Subcutaneous adipose tissue (tissue), 4 donors: ENCODE results near the gene LRMDA. TPM values are rescaled to one million over a fixed set of nuclear protein-coding genes. Genes with fewer than 3 reads are reported as not detected.

Source experiments
- total RNA-seq, 4 donors: library from RNA; depleted of rRNA; stranded (reverse); fragments of >200 nt; gene quantifications; one replicate each; pipeline ENCODE4 v1.1.0, GENCODE V29; 2016
- TF ChIP-seq, protein P1 (sequence below): fragments of 450-650 bp; IDR thresholded peaks from one replicate; pipeline ENCODE4 v1.5.1; 2016; ENCODE audit warnings: low read depth, mild to moderate bottlenecking, control low read depth, antibody characterized with exemption, moderate library complexity

Gene LRMDA
- total RNA-seq, 4 donors from 2014 or later, result 17.4 to 92.1 (median 22.8) TPM

DNA sequence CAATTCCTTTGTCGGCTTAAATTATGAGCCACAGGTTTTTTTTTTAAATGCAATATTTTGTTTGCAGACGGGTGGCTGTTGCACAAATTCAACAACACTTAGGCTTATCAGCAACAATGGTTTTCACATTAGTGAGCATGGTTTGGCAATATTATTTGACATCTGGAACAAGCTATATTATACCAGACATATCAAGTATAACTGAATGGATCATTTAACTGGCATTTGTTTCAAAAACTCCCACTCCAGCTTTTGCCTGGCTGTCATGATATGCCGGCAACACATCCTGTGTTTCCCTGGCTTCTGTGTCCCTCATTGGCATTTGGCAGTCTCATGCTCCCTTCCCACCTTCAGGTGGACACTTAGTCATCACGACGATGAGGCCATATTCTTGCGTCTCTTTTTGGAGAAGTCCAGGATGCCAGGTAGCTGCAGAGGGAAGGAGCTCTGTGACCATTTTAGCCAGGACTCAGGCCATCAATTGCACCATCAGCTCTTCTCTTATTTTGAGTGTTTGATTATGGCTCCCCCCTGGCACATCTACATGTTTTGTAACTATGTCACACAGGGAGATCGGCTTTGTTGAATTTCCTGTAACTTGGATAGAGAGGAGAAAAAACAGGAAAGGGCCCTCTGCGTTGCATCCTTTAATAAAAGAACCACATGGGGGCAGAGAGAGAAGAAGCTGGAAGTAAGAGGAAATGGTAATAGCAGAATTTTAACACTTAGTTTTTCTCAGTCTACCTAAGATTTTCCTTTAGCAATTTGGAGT lies 413.9 kb downstream of the LRMDA start:
- TF ChIP-seq, protein P1, sequence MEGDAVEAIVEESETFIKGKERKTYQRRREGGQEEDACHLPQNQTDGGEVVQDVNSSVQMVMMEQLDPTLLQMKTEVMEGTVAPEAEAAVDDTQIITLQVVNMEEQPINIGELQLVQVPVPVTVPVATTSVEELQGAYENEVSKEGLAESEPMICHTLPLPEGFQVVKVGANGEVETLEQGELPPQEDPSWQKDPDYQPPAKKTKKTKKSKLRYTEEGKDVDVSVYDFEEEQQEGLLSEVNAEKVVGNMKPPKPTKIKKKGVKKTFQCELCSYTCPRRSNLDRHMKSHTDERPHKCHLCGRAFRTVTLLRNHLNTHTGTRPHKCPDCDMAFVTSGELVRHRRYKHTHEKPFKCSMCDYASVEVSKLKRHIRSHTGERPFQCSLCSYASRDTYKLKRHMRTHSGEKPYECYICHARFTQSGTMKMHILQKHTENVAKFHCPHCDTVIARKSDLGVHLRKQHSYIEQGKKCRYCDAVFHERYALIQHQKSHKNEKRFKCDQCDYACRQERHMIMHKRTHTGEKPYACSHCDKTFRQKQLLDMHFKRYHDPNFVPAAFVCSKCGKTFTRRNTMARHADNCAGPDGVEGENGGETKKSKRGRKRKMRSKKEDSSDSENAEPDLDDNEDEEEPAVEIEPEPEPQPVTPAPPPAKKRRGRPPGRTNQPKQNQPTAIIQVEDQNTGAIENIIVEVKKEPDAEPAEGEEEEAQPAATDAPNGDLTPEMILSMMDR, result no peak

DNA sequence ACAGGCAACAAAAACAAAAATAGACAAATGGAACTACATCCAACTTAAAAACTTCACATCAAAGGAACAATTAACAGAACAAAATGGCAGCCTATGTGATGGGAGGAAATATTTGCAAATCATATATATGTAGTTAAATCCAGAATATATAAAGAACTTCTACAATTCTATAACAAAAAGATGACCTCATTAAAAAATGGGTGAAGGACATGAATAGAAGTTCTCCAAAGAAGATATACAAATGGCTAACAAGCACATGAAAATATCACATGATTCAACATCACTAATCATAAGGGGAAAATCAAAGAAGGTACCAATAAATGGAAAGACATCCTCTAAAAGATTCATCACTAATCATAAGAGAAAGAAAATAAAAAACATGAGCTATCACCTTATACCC lies 416.1 kb downstream of the LRMDA start:
- TF ChIP-seq, protein P1, result no peak

DNA sequence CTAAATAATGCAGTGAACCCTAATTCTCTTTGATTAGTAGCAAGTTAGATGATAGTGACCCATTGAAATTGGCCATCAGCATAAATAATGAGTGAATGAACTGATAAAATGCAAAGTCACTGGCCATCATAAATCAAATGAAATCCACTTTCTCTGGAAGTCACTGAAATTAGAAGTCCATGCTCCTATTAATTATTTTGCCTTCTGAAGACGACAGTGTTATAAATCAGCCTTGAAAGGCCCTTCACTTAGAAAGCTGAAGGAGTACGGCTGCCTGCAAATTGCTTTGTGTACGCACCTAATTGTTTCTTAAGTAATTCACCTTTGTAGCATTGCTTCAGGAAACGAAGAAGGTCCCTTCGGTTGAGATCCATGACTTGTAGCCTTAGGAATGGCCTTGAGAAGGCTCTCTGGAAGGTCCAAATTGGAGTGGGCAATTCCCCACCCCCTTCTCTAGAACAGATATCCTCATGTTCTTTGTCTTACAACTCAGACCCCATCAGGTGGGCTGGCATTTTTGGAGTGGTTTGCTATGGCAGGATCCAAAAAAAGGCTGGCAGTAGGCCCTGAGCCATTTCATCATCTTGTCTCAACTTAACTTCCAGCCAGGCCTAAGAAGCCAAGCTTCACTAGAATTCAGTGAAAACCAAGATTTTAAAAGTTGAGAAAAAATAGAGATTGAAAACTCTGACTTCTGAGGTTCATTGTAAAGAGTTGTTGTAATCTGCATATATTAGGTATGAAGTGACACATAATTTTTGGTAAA lies 420.3 kb downstream of the LRMDA start:
- TF ChIP-seq, protein P1, result no peak

DNA sequence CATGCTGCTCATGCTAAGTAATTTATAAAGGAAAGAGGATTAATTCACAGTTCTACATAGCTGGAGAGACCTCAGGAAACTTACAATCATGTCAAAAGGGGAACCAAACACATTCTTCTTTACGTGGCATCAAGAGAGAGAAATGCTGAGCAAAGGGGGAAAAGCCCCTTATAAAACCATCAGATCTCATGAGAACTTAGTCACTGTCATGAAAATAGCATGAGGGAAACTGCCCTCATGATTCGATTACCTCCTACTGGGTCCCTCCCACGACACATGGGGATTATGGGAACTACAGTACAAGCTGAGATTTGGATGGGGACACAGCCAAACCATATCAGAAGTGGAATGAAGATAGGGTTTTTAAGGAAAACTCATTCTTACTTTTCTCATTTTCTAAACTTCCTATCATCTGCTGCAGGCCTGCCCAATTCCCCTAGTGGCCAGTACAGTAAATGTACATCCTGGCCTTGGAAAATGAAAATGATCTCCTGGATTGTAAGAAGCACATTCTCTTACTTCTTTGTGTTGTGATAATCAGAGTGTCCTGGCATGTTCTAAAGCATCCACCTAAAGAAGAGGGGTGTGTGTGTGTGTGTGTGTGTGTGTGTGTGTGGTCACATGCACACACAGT lies 421.5 kb downstream of the LRMDA start:
- TF ChIP-seq, protein P1, result no peak

DNA sequence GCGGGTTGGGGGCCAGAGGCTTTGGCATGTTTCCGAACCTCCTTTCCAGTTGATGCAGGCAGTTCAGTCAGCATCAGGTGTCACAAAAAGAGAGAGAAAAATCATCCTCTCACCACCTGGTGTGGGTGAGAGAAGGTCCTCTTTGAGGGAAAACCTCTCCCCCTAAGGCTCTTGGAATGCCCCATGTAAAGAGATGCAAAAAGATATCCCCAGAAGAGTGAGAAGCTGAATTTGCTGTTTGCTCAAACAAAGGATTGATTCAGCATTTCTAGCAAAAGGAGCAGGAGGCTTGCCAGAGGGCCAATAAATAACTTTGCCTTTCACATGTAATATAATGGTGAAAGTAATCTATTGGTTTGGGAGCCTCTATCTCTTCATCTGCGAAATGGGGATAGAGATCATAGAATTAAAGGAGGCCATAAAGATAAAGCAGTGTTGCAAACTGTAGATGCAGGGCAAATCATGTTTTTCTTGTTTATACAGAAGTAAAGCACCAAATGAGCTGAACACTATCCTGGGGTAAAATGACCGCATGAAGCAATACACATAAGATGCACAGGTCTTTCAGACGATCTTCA lies 425.9 kb downstream of the LRMDA start:
- TF ChIP-seq, protein P1, result no peak

DNA sequence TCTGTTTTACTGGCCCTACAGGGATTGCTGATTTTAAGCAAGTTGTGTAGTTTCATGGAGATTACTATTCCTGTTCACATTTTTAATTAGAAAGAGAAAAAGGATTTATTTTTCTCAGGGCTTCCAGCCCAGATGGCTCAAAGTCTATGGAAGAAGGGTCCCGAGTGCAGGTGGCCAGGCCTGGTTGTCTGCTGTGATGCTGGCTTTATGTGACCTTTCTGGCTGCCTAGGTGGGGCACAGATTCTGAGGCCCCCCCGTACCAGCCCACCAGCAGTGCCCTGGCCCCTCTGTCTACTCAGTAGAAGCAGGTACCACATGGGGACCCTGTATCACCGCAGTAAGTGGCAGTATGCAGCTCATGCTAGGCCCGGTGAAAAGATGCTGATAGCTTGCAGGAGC lies 426.5 kb downstream of the LRMDA start:
- TF ChIP-seq, protein P1, result no peak

DNA sequence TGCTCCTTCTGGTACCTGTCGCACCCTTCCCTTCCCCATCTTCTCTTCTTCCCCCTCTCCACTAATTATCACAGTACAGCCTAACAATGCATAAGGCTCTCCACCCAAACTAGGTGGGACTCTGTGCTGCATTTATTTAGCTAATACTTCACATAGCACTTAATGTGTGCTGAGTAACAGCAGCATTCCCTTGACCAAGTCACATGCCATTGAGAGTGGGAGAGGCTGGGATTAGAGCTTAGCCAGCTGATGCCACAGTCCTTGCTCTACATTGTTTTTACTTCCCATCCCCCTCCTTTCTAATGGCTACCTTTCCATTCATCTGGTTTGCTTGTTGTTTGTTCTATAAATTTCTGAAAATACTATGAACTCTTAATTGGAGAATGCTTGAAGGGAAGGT lies 426.9 kb downstream of the LRMDA start:
- TF ChIP-seq, protein P1, result no peak
